Measurements from ENCODE around the gene DLGAP4.

DLGAP4 gene

GRCh38 chr20:36454332-36454697 lies 148.2 kb downstream of the DLGAP4 start:
- POLR2A ChIA-PET: interaction anchor here (1.1 kb wide), 1 partner anchor 11 kb away, joined by 3 read pairs; no protein-coding TSS in a partner anchor

GRCh38 chr20:36454698-36455427 lies 148.7 kb downstream of the DLGAP4 start:
- no peak for DNase-seq (ENCODE audit: extremely low spot score)

More at GRCh38 chr20:36454332-36454697, 148.2 kb downstream of the DLGAP4 start:
- TF ChIP-seq SP1 (IDR thresholded peaks at IDR 0.05) (no peak), FOXM1 (IDR thresholded peaks at IDR 0.05; ENCODE audit: borderline replicate concordance) (no peak), NFRKB (IDR thresholded peaks at IDR 0.05) (no peak), ELF4 (IDR thresholded peaks at IDR 0.05) (no peak), ZNF384 (IDR thresholded peaks at IDR 0.05) (no peak), PKNOX1 (IDR thresholded peaks at IDR 0.05) (no peak), HDGF (IDR thresholded peaks at IDR 0.05; ENCODE audit: borderline replicate concordance) (no peak), TARDBP (IDR thresholded peaks at IDR 0.05) (no peak), ARNT (IDR thresholded peaks at IDR 0.05) (no peak), BHLHE40 (IDR thresholded peaks at IDR 0.05; ENCODE audit: borderline replicate concordance) (no peak)
- no peak for DNase-seq (ENCODE audit: extremely low spot score)
- CTCF ChIA-PET: interaction anchor here (1.0 kb wide), 1 partner anchor 15 kb away, joined by 3 read pairs; no protein-coding TSS in a partner anchor

GRCh38 chr20:36455972-36456625 lies 150.0 kb downstream of the DLGAP4 start:
- no peak for DNase-seq (ENCODE audit: extremely low spot score)
- ChIA-PET POLR2A (no interaction called here), CTCF (no interaction called here)
- TF ChIP-seq ARNT (IDR thresholded peaks at IDR 0.05) (no peak), L3MBTL2 (conservative IDR thresholded peaks at IDR 0.05) (no peak), SP1 (IDR thresholded peaks at IDR 0.05) (no peak), FOXK2 (IDR thresholded peaks at IDR 0.05) (no peak), CTBP1 (IDR thresholded peaks at IDR 0.05; ENCODE audit: borderline replicate concordance) (no peak), NFRKB (IDR thresholded peaks at IDR 0.05) (no peak), ZNF384 (IDR thresholded peaks at IDR 0.05) (no peak), HDGF (IDR thresholded peaks at IDR 0.05; ENCODE audit: borderline replicate concordance) (no peak), PKNOX1 (IDR thresholded peaks at IDR 0.05) (no peak), BHLHE40 (IDR thresholded peaks at IDR 0.05; ENCODE audit: borderline replicate concordance) (no peak)

More at GRCh38 chr20:36454698-36455427, 148.7 kb downstream of the DLGAP4 start:
- TF ChIP-seq SUZ12 (IDR thresholded peaks at IDR 0.05): no peak
- TF ChIP-seq ARNT (IDR thresholded peaks at IDR 0.05): no peak
- TF ChIP-seq FOXK2 (IDR thresholded peaks at IDR 0.05): no peak
- TF ChIP-seq TARDBP (IDR thresholded peaks at IDR 0.05): no peak
- CTCF ChIA-PET: interaction anchor here (1.0 kb wide), 1 partner anchor 15 kb away, joined by 3 read pairs; no protein-coding TSS in a partner anchor
- POLR2A ChIA-PET: interaction anchor here (1.1 kb wide), 1 partner anchor 11 kb away, joined by 3 read pairs; no protein-coding TSS in a partner anchor

GRCh38 chr20:36460648-36461599 lies 154.8 kb downstream of the DLGAP4 start:
- TF ChIP-seq PKNOX1 (IDR thresholded peaks at IDR 0.05): no peak
- no peak for TF ChIP-seq HDGF (IDR thresholded peaks at IDR 0.05; ENCODE audit: borderline replicate concordance)
- TF ChIP-seq BHLHE40 (IDR thresholded peaks at IDR 0.05; ENCODE audit: borderline replicate concordance): no peak
- TF ChIP-seq L3MBTL2 (conservative IDR thresholded peaks at IDR 0.05): peak; percentile 97
- TF ChIP-seq CTBP1 (IDR thresholded peaks at IDR 0.05; ENCODE audit: borderline replicate concordance): no peak
- TF ChIP-seq ARNT (IDR thresholded peaks at IDR 0.05): no peak
- no peak for TF ChIP-seq SUZ12 (IDR thresholded peaks at IDR 0.05)
- no peak for TF ChIP-seq LEF1 (IDR thresholded peaks at IDR 0.05; ENCODE audit: borderline replicate concordance)
- no peak for TF ChIP-seq TARDBP (IDR thresholded peaks at IDR 0.05)
- ChIA-PET POLR2A (interaction anchor here (1.2 kb wide), 1 partner anchor 217 kb away, joined by 3 read pairs; no protein-coding TSS in a partner anchor), CTCF (no interaction called here)
- peak; percentile 94 for DNase-seq (ENCODE audit: extremely low spot score)

- TF ChIP-seq ARNT (IDR thresholded peaks at IDR 0.05) (no peak), ZNF384 (IDR thresholded peaks at IDR 0.05) (no peak), FOXK2 (IDR thresholded peaks at IDR 0.05) (no peak), PKNOX1 (IDR thresholded peaks at IDR 0.05) (no peak), CTBP1 (IDR thresholded peaks at IDR 0.05; ENCODE audit: borderline replicate concordance) (no peak), FOXM1 (IDR thresholded peaks at IDR 0.05; ENCODE audit: borderline replicate concordance) (no peak), L3MBTL2 (conservative IDR thresholded peaks at IDR 0.05) (no peak), SP1 (IDR thresholded peaks at IDR 0.05) (no peak), TARDBP (IDR thresholded peaks at IDR 0.05) (no peak), HDGF (IDR thresholded peaks at IDR 0.05; ENCODE audit: borderline replicate concordance) (no peak), ELF4 (IDR thresholded peaks at IDR 0.05) (no peak), LEF1 (IDR thresholded peaks at IDR 0.05; ENCODE audit: borderline replicate concordance) (no peak), SUZ12 (IDR thresholded peaks at IDR 0.05) (no peak), NFRKB (IDR thresholded peaks at IDR 0.05) (no peak), FOXA1 (IDR thresholded peaks at IDR 0.05) (no peak), BHLHE40 (IDR thresholded peaks at IDR 0.05; ENCODE audit: borderline replicate concordance) (no peak)
- POLR2A ChIA-PET: interaction anchor here (1.2 kb wide), 1 partner anchor 218 kb away, joined by 3 read pairs; no protein-coding TSS in a partner anchor
- peak; percentile 55 for DNase-seq (ENCODE audit: extremely low spot score)
- CTCF ChIA-PET: no interaction called here
Measured at GRCh38 chr20:36461600-36462439, 155.7 kb downstream of the DLGAP4 start.
